Mesothelial cell of epicardium (in vitro differentiated cells): ENCODE data around the gene SLC16A1. TPM values are rescaled to one million over a fixed set of nuclear protein-coding genes. Genes with fewer than 3 reads are reported as not detected.
"Not testable (repeated sequence)": the region's sequence is repeated elsewhere in the genome, so short reads cannot be mapped to it uniquely, and the experiment has no call there.

Source experiments
- DNase-seq, 2 experiments: peaks; one replicate each; pipeline ENCODE4 v3.0.0; 2021; ENCODE audit warnings: low spot score in 2 of 2; ENCODE audit not compliant: unreplicated experiment in 2 of 2
- H3K27ac Mint-ChIP-seq: 2 replicates; pipeline ENCODE4 v1.8.0; 2021; ENCODE audit warnings: mixed read lengths
- H3K27me3 Mint-ChIP-seq: 2 replicates; pipeline ENCODE4 v1.8.0; 2021; ENCODE audit warnings: low read depth, mixed read lengths
- H3K36me3 Mint-ChIP-seq: 2 replicates; pipeline ENCODE4 v1.8.0; 2021; ENCODE audit warnings: mixed read lengths
- H3K4me1 Mint-ChIP-seq: 2 replicates; pipeline ENCODE4 v1.8.0; 2021; ENCODE audit warnings: mixed read lengths
- H3K4me3 Mint-ChIP-seq: 2 replicates; pipeline ENCODE4 v1.8.0; 2021; ENCODE audit warnings: mild to moderate bottlenecking, moderate library complexity, mixed read lengths
- H3K9me3 Mint-ChIP-seq: 2 replicates; pipeline ENCODE4 v1.8.0; 2021; ENCODE audit warnings: mixed read lengths
- total RNA-seq: library from RNA; stranded (reverse); gene quantifications from 3 replicates; pipeline ENCODE4 v1.2.1, GENCODE V29; 2021
- TF ChIP-seq, protein P1 (sequence below): fragments of 200-600 bp; sonication (generic); IDR thresholded peaks from one replicate; pipeline ENCODE4 v1.5.0; 2021; ENCODE audit warnings: antibody characterized with exemption; ENCODE audit not compliant: unreplicated experiment

Gene SLC16A1
- total RNA-seq, 1 donor from 2014 or later: 56.4 TPM

DNA sequence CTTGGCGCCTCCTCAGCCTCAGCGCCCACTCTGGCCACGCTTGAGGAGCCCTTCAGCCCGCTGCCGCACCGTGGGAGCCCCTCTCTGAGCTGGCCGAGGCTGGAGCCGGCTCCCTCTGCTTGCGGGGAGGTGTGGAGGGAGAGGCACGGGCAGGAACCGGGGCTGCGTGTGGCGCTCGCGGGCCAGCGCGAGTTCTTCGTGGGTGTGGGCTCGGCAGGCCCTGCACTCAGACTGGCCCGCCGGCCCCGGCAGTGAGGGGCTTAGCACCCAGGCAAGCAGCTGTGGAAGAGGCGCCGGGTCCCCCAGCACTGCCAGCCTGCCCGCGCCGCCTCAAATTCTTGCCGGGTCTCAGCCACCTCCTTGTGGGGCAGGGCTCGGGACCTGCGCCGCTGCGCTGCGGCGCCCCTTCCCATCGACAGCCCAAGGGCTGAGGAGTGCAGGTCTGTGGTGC, 61.4 kb downstream of the SLC16A1 start:
- no peak overlapping the region for H3K4me3 Mint-ChIP-seq
- no peaks in the 10 kb centered on the region for H3K27me3 Mint-ChIP-seq
- H3K9me3 Mint-ChIP-seq: peaks cover 26% of the 10 kb centered on the region
- TF ChIP-seq, protein P1, sequence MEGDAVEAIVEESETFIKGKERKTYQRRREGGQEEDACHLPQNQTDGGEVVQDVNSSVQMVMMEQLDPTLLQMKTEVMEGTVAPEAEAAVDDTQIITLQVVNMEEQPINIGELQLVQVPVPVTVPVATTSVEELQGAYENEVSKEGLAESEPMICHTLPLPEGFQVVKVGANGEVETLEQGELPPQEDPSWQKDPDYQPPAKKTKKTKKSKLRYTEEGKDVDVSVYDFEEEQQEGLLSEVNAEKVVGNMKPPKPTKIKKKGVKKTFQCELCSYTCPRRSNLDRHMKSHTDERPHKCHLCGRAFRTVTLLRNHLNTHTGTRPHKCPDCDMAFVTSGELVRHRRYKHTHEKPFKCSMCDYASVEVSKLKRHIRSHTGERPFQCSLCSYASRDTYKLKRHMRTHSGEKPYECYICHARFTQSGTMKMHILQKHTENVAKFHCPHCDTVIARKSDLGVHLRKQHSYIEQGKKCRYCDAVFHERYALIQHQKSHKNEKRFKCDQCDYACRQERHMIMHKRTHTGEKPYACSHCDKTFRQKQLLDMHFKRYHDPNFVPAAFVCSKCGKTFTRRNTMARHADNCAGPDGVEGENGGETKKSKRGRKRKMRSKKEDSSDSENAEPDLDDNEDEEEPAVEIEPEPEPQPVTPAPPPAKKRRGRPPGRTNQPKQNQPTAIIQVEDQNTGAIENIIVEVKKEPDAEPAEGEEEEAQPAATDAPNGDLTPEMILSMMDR: no peak
- H3K4me1 Mint-ChIP-seq: no peaks in the 10 kb centered on the region
- DNase-seq: no peak
- H3K27ac Mint-ChIP-seq: no peak overlapping the region
- H3K36me3 Mint-ChIP-seq: peaks cover 24% of the 10 kb centered on the region

DNA sequence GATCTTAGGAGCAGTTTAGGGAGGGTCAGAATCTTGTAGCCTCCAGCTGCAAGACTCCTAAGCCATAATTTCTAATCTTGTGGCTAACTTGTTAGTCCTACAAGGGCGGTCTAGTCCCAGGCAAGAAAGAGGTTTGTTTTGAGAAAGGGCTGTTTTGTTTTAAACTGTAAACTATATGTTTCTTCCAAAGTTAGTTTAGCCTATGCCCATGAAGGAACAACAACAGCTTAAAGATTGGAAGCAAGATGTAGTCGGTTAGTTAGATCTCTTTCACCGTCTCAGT, 62.0 kb downstream of the SLC16A1 start:
- H3K36me3 Mint-ChIP-seq: peaks cover 21% of the 10 kb centered on the region
- H3K27ac Mint-ChIP-seq: no peak overlapping the region
- no peak overlapping the region for H3K4me3 Mint-ChIP-seq
- peaks cover 26% of the 10 kb centered on the region for H3K9me3 Mint-ChIP-seq
- H3K27me3 Mint-ChIP-seq: no peaks in the 10 kb centered on the region
- no peaks in the 10 kb centered on the region for H3K4me1 Mint-ChIP-seq
- DNase-seq: no peak
- TF ChIP-seq, protein P1: no peak

DNA sequence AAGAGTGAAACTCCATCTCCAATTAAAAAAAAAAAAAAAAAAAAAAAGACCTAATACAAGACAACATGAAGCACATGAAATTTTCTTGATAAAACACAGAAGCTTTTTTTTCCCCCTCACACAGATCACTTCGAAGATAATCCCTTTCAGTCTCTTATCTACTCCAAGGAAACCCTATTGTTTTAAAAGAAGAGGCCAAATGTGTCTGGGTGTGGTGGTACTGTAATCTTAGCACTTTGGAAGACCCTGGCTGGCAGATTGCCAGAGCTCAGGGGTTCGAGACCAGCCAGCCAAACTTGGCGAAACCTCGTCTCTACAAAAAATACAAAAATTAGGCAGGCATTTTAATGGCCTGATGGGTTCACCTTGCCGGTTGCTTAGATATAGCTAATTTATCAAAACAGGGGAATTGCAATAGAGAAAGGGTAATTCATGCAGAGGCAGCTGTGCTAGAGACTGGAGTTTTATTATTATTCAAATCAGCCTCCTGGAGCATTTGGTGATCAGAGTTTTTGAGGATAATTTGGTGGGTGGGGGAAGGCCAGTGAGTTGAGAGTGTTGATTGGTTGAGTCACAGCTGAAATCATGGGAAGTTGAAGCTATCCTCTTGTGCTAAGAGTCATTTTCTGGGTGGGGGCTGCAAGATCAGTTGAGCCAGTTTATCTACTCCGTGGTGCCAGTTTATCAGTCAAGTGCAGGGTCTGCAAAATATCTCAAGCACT, 62.5 kb downstream of the SLC16A1 start:
- Mint-ChIP-seq H3K4me1 (no peaks in the 10 kb centered on the region), H3K27ac (no peak overlapping the region), H3K36me3 (peaks cover 21% of the 10 kb centered on the region), H3K27me3 (no peaks in the 10 kb centered on the region), H3K4me3 (no peak overlapping the region), H3K9me3 (peaks cover 26% of the 10 kb centered on the region)
- DNase-seq: no peak
- TF ChIP-seq, protein P1: no peak

GRCh38 chr1:112889906-112890305, 66.1 kb downstream of the SLC16A1 start:
- DNase-seq, H3K27ac Mint-ChIP-seq, H3K36me3 Mint-ChIP-seq, H3K9me3 Mint-ChIP-seq, H3K4me3 Mint-ChIP-seq, H3K4me1 Mint-ChIP-seq, H3K27me3 Mint-ChIP-seq: not testable (repeated sequence)

- no peaks in the 10 kb centered on the region for H3K4me1 Mint-ChIP-seq
- H3K27me3 Mint-ChIP-seq: no peaks in the 10 kb centered on the region
- H3K27ac Mint-ChIP-seq: no peak overlapping the region
- peaks cover 3% of the 10 kb centered on the region for H3K36me3 Mint-ChIP-seq
- TF ChIP-seq, protein P1: no peak
- no peak overlapping the region for H3K4me3 Mint-ChIP-seq
- H3K9me3 Mint-ChIP-seq: peaks cover 7% of the 10 kb centered on the region
- DNase-seq: no peak
These were observed 66.8 kb downstream of the SLC16A1 start for GRCh38 chr1:112889052-112889768.

GRCh38 chr1:112888630-112889029, 67.4 kb downstream of the SLC16A1 start:
- H3K27me3 Mint-ChIP-seq: no peaks in the 10 kb centered on the region
- no peak overlapping the region for H3K27ac Mint-ChIP-seq
- peaks cover 4% of the 10 kb centered on the region for H3K9me3 Mint-ChIP-seq

More at GRCh38 chr1:112888630-112889029, 67.4 kb downstream of the SLC16A1 start:
- no peaks in the 10 kb centered on the region for H3K4me1 Mint-ChIP-seq
- TF ChIP-seq, protein P1: no peak
- H3K36me3 Mint-ChIP-seq: peaks cover 3% of the 10 kb centered on the region
- DNase-seq: no peak
- no peak overlapping the region for H3K4me3 Mint-ChIP-seq
